Measurements from ENCODE around the gene GRM1. TPM values are rescaled to one million over a fixed set of nuclear protein-coding genes. Genes with fewer than 3 reads are reported as not detected.
A peak's percentile ranks its signal among the peaks of the same experiment; 100 is the strongest.

The GRM1 gene
- total and polyA plus RNA-seq, 4 donors: 0.02 to 0.12 (median 0.06) TPM

DNA sequence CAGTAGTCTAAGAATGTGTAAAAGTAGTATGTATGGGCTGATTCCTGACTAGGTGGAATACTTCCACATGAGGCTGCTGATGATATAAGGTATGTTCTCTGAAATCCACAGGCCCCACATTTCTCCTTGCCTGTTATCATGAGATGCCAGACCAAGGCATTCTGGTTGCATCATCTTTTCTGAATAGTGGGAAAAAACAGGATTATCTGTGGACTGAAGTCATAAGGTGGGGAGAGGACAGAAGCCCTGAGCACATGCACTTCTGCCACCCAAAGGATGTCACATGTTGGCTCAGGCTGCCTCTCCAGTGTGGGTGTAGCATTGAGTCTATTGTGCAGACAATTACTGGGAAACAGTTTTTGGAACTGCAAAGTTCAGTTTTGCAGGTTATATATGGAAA lies 330.3 kb downstream of the GRM1 start:
- Histone ChIP-seq H3K4me1 (ENCODE audit: control insufficient read depth in 5 of 5, insufficient read depth in 5 of 5, low read length in 5 of 5) (no peaks in the 10 kb centered on the region), H3K36me3 (ENCODE audit: control insufficient read depth in 4 of 4, insufficient read depth in 4 of 4, low read length in 4 of 4) (no peaks in the 10 kb centered on the region), H3K9ac (ENCODE audit: insufficient read depth in 1 of 2, low read length in 2 of 2) (no peak overlapping the region), H3K4me3 (no peak overlapping the region), H3K9me3 (ENCODE audit: control insufficient read depth in 4 of 4, insufficient read depth in 3 of 4, low read length in 3 of 4) (no peaks in the 10 kb centered on the region), H3K27me3 (ENCODE audit: control insufficient read depth in 3 of 3, insufficient read depth in 3 of 3, low read length in 2 of 3) (no peaks in the 10 kb centered on the region), H3K27ac (ENCODE audit: low read depth in 1 of 2, low read length in 1 of 2) (no peak overlapping the region)
- no peak for ATAC-seq (ENCODE audit: insufficient read depth, low FRiP score)
- TF ChIP-seq, protein P1, sequence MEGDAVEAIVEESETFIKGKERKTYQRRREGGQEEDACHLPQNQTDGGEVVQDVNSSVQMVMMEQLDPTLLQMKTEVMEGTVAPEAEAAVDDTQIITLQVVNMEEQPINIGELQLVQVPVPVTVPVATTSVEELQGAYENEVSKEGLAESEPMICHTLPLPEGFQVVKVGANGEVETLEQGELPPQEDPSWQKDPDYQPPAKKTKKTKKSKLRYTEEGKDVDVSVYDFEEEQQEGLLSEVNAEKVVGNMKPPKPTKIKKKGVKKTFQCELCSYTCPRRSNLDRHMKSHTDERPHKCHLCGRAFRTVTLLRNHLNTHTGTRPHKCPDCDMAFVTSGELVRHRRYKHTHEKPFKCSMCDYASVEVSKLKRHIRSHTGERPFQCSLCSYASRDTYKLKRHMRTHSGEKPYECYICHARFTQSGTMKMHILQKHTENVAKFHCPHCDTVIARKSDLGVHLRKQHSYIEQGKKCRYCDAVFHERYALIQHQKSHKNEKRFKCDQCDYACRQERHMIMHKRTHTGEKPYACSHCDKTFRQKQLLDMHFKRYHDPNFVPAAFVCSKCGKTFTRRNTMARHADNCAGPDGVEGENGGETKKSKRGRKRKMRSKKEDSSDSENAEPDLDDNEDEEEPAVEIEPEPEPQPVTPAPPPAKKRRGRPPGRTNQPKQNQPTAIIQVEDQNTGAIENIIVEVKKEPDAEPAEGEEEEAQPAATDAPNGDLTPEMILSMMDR (IDR thresholded peaks at IDR 0.05; ENCODE audit: control extremely low read depth, extremely low read depth): no peak
- DNase-seq: no peak

DNA sequence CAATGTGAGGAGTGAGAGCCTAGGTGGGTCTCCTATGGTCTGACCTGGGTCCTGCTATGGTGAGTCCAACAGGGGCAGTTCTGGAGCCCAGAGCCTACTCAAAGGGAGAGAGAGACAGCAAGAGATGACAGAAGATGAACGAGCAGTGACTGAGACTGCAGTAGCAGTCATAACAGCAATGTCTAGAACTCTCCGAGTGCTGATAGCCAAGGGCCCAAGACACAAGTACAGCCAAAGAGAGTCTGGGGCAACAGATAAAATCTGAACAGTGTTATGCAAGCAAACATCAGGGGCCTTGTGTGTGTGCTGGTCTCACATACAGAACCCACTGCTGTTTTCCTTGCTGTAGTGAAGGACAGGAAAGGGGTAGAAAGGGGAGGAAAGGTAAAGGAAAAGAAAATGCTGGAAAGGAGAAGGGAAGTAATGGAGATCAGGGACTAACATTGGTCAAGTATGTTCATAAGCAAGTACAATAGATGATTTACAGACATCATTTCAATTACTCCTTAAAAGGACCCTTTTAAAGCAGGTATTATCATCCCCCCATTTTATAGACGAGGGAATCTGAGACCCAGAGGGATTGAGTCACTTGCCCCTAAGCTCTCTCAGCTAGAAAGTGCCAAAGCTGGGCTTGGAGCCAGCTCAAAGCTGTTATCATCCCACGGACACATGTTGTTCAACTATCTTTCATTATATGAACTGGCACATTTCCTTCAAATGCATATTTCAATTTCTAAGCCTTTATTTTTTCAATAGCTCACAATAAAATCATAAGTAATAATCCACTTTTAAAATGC lies 332.5 kb downstream of the GRM1 start:
- TF ChIP-seq, protein P1 (IDR thresholded peaks at IDR 0.05; ENCODE audit: control extremely low read depth, extremely low read depth): no peak
- ATAC-seq (ENCODE audit: insufficient read depth, low FRiP score): no peak
- peak; percentile 33 to 55 (median 38) for DNase-seq
- Histone ChIP-seq H3K27ac (ENCODE audit: low read depth in 1 of 2, low read length in 1 of 2) (no peak overlapping the region), H3K9me3 (ENCODE audit: control insufficient read depth in 4 of 4, insufficient read depth in 3 of 4, low read length in 3 of 4) (no peaks in the 10 kb centered on the region), H3K9ac (ENCODE audit: insufficient read depth in 1 of 2, low read length in 2 of 2) (no peak overlapping the region), H3K36me3 (ENCODE audit: control insufficient read depth in 4 of 4, insufficient read depth in 4 of 4, low read length in 4 of 4) (no peaks in the 10 kb centered on the region), H3K27me3 (ENCODE audit: control insufficient read depth in 3 of 3, insufficient read depth in 3 of 3, low read length in 2 of 3) (no peaks in the 10 kb centered on the region), H3K4me1 (ENCODE audit: control insufficient read depth in 5 of 5, insufficient read depth in 5 of 5, low read length in 5 of 5) (no peaks in the 10 kb centered on the region), H3K4me3 (no peak overlapping the region)
- 57 to 71% methylated on average over 4 of the region's 4 CpGs for WGBS, 2 donors

DNA sequence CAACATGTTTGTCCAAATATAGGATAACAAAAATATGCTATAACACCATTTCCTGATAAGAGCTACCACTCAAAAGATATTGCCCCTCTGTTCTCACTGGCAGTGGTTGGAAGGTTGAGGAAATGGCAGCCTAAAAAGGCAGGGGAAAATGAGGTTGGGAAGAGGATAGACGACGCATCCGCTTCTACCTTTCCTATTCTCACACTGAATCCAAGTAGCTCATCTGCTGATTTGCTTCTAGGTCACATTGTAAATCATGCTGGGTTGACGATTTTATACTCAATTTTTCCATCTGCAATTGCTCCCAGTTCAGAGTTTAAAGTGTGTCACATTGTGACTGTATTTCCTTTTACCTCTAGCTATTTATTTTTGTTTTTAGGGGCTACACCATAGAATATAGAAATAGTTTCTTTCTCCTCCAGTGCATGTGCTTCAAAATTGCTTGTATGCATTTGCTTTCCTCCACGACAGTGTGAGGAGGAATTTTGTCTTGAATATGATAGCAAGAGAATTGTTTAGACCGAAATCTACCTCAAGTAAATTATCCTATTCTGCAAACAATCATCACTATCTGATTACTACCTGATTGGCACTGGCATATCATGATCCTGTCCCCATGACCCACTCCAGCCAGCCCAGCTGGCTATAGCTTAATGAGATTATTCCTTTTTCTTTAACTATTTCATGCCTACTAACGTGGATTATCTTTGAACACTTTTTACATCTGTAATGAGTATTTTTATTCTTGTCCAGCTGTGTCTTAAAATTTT lies 335.2 kb downstream of the GRM1 start:
- Histone ChIP-seq H3K4me3 (no peak overlapping the region), H3K9ac (ENCODE audit: insufficient read depth in 1 of 2, low read length in 2 of 2) (no peak overlapping the region), H3K9me3 (ENCODE audit: control insufficient read depth in 4 of 4, insufficient read depth in 3 of 4, low read length in 3 of 4) (no peaks in the 10 kb centered on the region), H3K4me1 (ENCODE audit: control insufficient read depth in 5 of 5, insufficient read depth in 5 of 5, low read length in 5 of 5) (no peaks in the 10 kb centered on the region), H3K36me3 (ENCODE audit: control insufficient read depth in 4 of 4, insufficient read depth in 4 of 4, low read length in 4 of 4) (no peaks in the 10 kb centered on the region), H3K27me3 (ENCODE audit: control insufficient read depth in 3 of 3, insufficient read depth in 3 of 3, low read length in 2 of 3) (no peaks in the 10 kb centered on the region), H3K27ac (ENCODE audit: low read depth in 1 of 2, low read length in 1 of 2) (no peak overlapping the region)
- ATAC-seq (ENCODE audit: insufficient read depth, low FRiP score): no peak
- TF ChIP-seq, protein P1 (IDR thresholded peaks at IDR 0.05; ENCODE audit: control extremely low read depth, extremely low read depth): no peak
- DNase-seq: no peak
- 77 to 85% methylated on average over 7 of the region's 7 CpGs for WGBS, 2 donors

All from lung (tissue), 12 donors.